Activated CD4-positive, alpha-beta T cell treated with anti-CD3 and anti-CD28 coated beads, Interleukin-2, Interleukin-6, amounts not matched to agents 100 ng/mL and 50 ng/mL, durations not matched to agents 16 hours and 8 hours (primary cell): ENCODE data around the gene CSMD2.

Experiments used
- DNase-seq: peaks from one replicate; pipeline ENCODE4 v3.0.0-alpha.2; 2020

The CSMD2 gene

DNA sequence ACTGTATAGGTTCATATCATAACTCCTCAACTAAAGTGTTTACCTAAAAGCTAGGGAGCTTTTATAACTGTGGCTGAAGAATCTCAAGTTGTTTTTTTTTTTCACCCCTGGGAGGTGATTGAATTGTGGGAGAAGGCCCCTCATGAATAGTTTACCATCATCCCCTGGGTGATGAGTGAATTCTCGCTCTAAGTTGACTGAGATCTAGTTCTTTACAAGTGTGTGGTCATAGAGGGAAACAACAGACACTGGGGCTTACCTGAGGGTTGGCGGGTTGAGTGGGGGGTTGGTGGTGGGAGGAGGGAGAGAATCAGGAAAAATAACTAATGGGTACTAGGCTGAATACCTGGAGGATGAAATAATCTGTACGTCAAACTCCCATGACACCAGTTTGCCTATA is 700.5 kb downstream of the CSMD2 start:
- no peak for DNase-seq
